Fibroblast of lung (primary cell): ENCODE measurements around the gene CCM2. TPM values are rescaled to one million over a fixed set of nuclear protein-coding genes. Genes with fewer than 3 reads are reported as not detected.

ENCODE experiments used
- DNase-seq, 2 donors: peaks; one replicate each; pipeline versions ENCODE4 v3.0.0 to v3.0.0-alpha.2; 2010; ENCODE audit warnings: low read depth in 2 of 2
- H2AFZ ChIP-seq: 2 replicates; pipeline ENCODE4 v1.5.1; 2012; ENCODE audit warnings: low read length, control low read depth, inconsistent platforms
- H3K27ac ChIP-seq: 2 replicates; pipeline ENCODE4 v1.5.1; 2011; ENCODE audit warnings: low read length, control low read depth; ENCODE audit not compliant: insufficient read depth
- H3K27me3 ChIP-seq: 2 replicates; pipeline ENCODE4 v1.5.1; 2011; ENCODE audit warnings: mild to moderate bottlenecking, low read length; ENCODE audit not compliant: control insufficient read depth, insufficient read depth
- H3K36me3 ChIP-seq: 2 replicates; pipeline ENCODE4 v1.5.1; 2011; ENCODE audit warnings: low read length; ENCODE audit not compliant: control insufficient read depth, insufficient read depth
- H3K4me1 ChIP-seq: 2 replicates; pipeline ENCODE4 v1.5.1; 2011; ENCODE audit warnings: low read length; ENCODE audit not compliant: control insufficient read depth, insufficient read depth; ENCODE audit errors: extremely low read depth
- H3K4me2 ChIP-seq: 2 replicates; pipeline ENCODE4 v1.5.1; 2011; ENCODE audit warnings: low read length, control low read depth; ENCODE audit not compliant: insufficient read depth; ENCODE audit errors: extremely low read depth
- H3K4me3 ChIP-seq, 4 experiments: fragments of 200-600 bp in 1 of 4; sonication (generic) in 1 of 4; replicated peaks in 1 of 4; 2 replicates each; pipeline ENCODE4 v1.5.1; 2011 to 2016; ENCODE audit warnings: low read length in 4 of 4, low read depth in 3 of 4, mild to moderate bottlenecking in 3 of 4, control low read depth in 2 of 4, inconsistent platforms in 1 of 4, mixed read lengths in 1 of 4; ENCODE audit not compliant: insufficient read depth in 1 of 4; ENCODE audit errors: control extremely low read depth in 1 of 4
- H3K79me2 ChIP-seq: 2 replicates; pipeline ENCODE4 v1.5.1; 2012; ENCODE audit warnings: mild to moderate bottlenecking, low read length, inconsistent platforms; ENCODE audit not compliant: control insufficient read depth, insufficient read depth
- H3K9ac ChIP-seq: 2 replicates; pipeline ENCODE4 v1.5.1; 2011; ENCODE audit warnings: mild to moderate bottlenecking, low read length, control low read depth; ENCODE audit not compliant: insufficient read depth
- H3K9me3 ChIP-seq: 2 replicates; pipeline ENCODE4 v1.5.1; 2012; ENCODE audit warnings: low read depth, low read length; ENCODE audit not compliant: control insufficient read depth, insufficient read depth
- H4K20me1 ChIP-seq: 2 replicates; pipeline ENCODE4 v1.5.1; 2011; ENCODE audit warnings: low read length; ENCODE audit not compliant: control insufficient read depth, insufficient read depth; ENCODE audit errors: extremely low read depth
- EZH2 ChIP-seq: IDR thresholded peaks from 2 replicates; pipeline ENCODE4 v1.5.1; 2012; ENCODE audit warnings: low read length, control low read depth, mild to moderate bottlenecking; ENCODE audit errors: missing control alignments
- polyA plus RNA-seq, 2 donors: library from polyadenylated mRNA; depleted of rRNA in 1 of 2; stranded (reverse) in 1 of 2; unstranded in 1 of 2; fragments of >200 nt; gene quantifications; 2 replicates each; pipeline ENCODE4 v1.2.1, GENCODE V29; 2011 to 2012; ENCODE audit warnings: missing spikeins in 1 of 2
- total RNA-seq: library from RNA; depleted of rRNA; stranded (reverse); fragments of >200 nt; gene quantifications from 2 replicates; pipeline ENCODE4 v1.2.1, GENCODE V29; 2014
- TF ChIP-seq, protein P1 (sequence below), 2 donors: IDR thresholded peaks in 1 of 2; conservative IDR thresholded peaks in 1 of 2; 1 replicate in 1 of 2; 2 replicates in 1 of 2; pipeline ENCODE4 v1.5.1; 2011 to 2012; ENCODE audit warnings: low read length in 2 of 2, control low read depth in 1 of 2, inconsistent platforms in 1 of 2, low read depth in 1 of 2, mild to moderate bottlenecking in 1 of 2

CCM2 gene
- total and polyA plus RNA-seq, 2 donors (not counting 1 experiment from before 2014, with no cell fraction given): 27.8 to 52.4 TPM

DNA sequence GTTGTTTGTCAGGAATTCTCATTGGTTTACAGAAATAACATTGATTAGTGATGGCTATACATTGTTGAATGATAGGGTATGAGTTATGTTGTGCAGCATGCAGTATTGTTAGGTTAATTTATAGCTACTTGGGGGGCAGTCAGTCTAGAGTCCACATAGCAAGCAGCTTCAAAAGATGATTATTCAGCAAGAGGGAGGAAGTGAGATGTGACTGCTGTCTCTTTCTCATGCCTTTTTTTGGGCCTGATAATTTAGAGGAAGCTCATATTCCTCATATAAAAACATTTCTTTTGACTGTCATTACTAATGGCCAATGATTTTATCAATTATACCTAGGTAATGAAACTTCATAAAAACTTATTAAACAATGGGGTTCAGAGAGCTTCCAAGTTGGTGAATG, 114.9 kb downstream of the CCM2 start:
- Histone ChIP-seq H2AFZ (no peak overlapping the region), H3K9me3 (no peaks in the 10 kb centered on the region), H3K79me2 (peaks cover 15% of the 10 kb centered on the region)

DNA sequence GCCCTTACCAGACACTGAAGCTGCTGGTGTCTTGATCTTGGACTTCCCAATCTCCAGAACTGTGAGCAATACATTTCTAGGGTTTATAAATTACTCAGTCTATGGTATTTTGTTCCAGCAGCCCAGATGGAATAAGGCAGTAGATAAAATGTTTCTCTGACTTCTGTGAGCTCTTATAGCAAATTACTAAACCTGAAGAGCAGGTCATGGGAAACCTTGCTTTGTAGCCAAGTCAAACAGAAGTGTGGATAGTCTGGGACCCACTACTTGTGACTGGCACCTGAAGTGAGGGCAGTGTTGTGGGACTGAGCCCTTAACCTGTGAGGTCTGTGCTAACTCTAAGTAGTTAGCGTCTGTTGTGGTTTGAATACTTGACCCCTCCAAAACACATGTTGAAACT, 116.0 kb downstream of the CCM2 start:
- Histone ChIP-seq H4K20me1 (no peaks in the 10 kb centered on the region), H3K36me3 (no peaks in the 10 kb centered on the region), H3K27me3 (peaks cover 7% of the 10 kb centered on the region), H3K9ac (no peak overlapping the region), H3K9me3 (no peaks in the 10 kb centered on the region), H3K79me2 (peaks cover 5% of the 10 kb centered on the region), H3K4me3 (no peak overlapping the region), H3K4me2 (no peak overlapping the region), H2AFZ (no peak overlapping the region), H3K27ac (no peak overlapping the region), H3K4me1 (peaks cover 6% of the 10 kb centered on the region)
- no peak for TF ChIP-seq EZH2
- TF ChIP-seq, protein P1, sequence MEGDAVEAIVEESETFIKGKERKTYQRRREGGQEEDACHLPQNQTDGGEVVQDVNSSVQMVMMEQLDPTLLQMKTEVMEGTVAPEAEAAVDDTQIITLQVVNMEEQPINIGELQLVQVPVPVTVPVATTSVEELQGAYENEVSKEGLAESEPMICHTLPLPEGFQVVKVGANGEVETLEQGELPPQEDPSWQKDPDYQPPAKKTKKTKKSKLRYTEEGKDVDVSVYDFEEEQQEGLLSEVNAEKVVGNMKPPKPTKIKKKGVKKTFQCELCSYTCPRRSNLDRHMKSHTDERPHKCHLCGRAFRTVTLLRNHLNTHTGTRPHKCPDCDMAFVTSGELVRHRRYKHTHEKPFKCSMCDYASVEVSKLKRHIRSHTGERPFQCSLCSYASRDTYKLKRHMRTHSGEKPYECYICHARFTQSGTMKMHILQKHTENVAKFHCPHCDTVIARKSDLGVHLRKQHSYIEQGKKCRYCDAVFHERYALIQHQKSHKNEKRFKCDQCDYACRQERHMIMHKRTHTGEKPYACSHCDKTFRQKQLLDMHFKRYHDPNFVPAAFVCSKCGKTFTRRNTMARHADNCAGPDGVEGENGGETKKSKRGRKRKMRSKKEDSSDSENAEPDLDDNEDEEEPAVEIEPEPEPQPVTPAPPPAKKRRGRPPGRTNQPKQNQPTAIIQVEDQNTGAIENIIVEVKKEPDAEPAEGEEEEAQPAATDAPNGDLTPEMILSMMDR (conservative IDR thresholded peaks at IDR 0.05 in 1 of 2, IDR thresholded peaks at IDR 0.05 in 1 of 2; ENCODE audit: low read depth in 1 of 2, low read length in 2 of 2): no peak
- no peak for DNase-seq

More for the DNA sequence above, 114.9 kb downstream of the CCM2 start:
- Histone ChIP-seq H3K4me1 (peaks cover 7% of the 10 kb centered on the region), H3K4me2 (no peak overlapping the region), H4K20me1 (no peaks in the 10 kb centered on the region), H3K9ac (no peak overlapping the region), H3K4me3 (no peak overlapping the region), H3K27me3 (peaks cover 7% of the 10 kb centered on the region), H3K27ac (no peak overlapping the region), H3K36me3 (no peaks in the 10 kb centered on the region)
- no peak for TF ChIP-seq EZH2
- TF ChIP-seq, protein P1 (conservative IDR thresholded peaks at IDR 0.05 in 1 of 2, IDR thresholded peaks at IDR 0.05 in 1 of 2; ENCODE audit: low read depth in 1 of 2, low read length in 2 of 2): no peak
- no peak for DNase-seq

DNA sequence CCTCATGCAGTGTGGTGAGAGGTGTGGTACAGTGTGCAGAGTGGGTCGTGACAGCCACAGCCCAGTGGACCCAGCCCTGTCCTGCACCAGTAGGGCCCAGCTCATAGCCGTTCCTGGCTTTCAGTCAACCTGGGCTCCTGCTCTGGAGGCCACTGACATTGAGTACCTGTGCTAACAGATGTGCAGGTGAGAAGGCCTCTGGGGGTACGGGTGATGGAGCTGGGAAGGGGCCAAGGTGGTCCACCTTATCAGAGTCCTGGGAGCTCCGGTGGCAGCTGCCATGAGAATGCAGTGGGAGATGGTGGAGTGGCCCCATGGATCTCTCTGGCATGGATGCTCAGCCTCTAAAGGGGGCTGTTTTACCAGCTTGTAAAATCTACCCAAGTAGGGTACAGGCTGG, 117.6 kb downstream of the CCM2 start:
- DNase-seq: no peak
- Histone ChIP-seq H3K4me1 (peaks cover 2% of the 10 kb centered on the region), H2AFZ (no peak overlapping the region), H3K27me3 (peaks cover 7% of the 10 kb centered on the region), H3K4me3 (no peak overlapping the region), H3K79me2 (no peaks in the 10 kb centered on the region), H3K9me3 (no peaks in the 10 kb centered on the region), H3K36me3 (no peaks in the 10 kb centered on the region), H4K20me1 (no peaks in the 10 kb centered on the region), H3K4me2 (no peak overlapping the region), H3K9ac (no peak overlapping the region), H3K27ac (no peak overlapping the region)
- TF ChIP-seq, protein P1 (conservative IDR thresholded peaks at IDR 0.05 in 1 of 2, IDR thresholded peaks at IDR 0.05 in 1 of 2; ENCODE audit: low read depth in 1 of 2, low read length in 2 of 2): no peak
- TF ChIP-seq EZH2: no peak
